SU-DHL-6 (cell line): Measurements from ENCODE around the gene ALKBH7.
A peak's percentile ranks its signal among the peaks of the same experiment; 100 is the strongest.
"Not testable (repeated sequence)": the region's sequence is repeated elsewhere in the genome, so short reads cannot be mapped to it uniquely, and the experiment has no call there.

ENCODE experiments used
- H2AFZ ChIP-seq: fragments of 200-600 bp; sonication (generic); 2 replicates; pipeline ENCODE4 v1.6.1; 2014; ENCODE audit warnings: low read depth, mild to moderate bottlenecking, moderate library complexity, mixed read lengths, antibody characterized with exemption, low read length; ENCODE audit not compliant: severe bottlenecking
- H3F3A ChIP-seq: fragments of 200-600 bp; shearing (Covaris generic); 2 replicates; pipeline ENCODE4 v1.6.0; 2016; ENCODE audit warnings: antibody characterized with exemption, mild to moderate bottlenecking; ENCODE audit not compliant: insufficient read depth
- H3K27ac ChIP-seq: fragments of 200-600 bp; sonication (generic); 2 replicates; pipeline ENCODE4 v1.5.1; 2016; ENCODE audit warnings: low read depth, mild to moderate bottlenecking, low read length, moderate library complexity, mixed read lengths
- H3K27me3 ChIP-seq: fragments of 200-600 bp; sonication (generic), shearing (Covaris generic); 2 replicates; pipeline ENCODE4 v1.6.0; 2014; ENCODE audit warnings: mild to moderate bottlenecking, low read length
- H3K36me3 ChIP-seq: fragments of 200-600 bp; sonication (generic); 2 replicates; pipeline ENCODE4 v1.6.1; 2014; ENCODE audit warnings: mild to moderate bottlenecking, low read length, mixed read lengths
- H3K4me2 ChIP-seq: fragments of 300-600, 200-600 bp; shearing (Covaris generic), sonication (generic); 2 replicates; pipeline ENCODE4 v1.6.0; 2014; ENCODE audit warnings: low read length, low read depth, mild to moderate bottlenecking; ENCODE audit not compliant: poor library complexity, severe bottlenecking
- H3K4me3 ChIP-seq: fragments of 200-600 bp; sonication (generic); 2 replicates; pipeline ENCODE4 v1.5.1; 2014; ENCODE audit warnings: antibody characterized with exemption, low read length, mild to moderate bottlenecking, mixed read lengths; ENCODE audit not compliant: insufficient read depth, poor library complexity, severe bottlenecking
- H3K79me2 ChIP-seq: fragments of 200-600 bp; sonication (generic); 2 replicates; pipeline ENCODE4 v1.6.1; 2014; ENCODE audit warnings: mild to moderate bottlenecking, low read length, moderate library complexity; ENCODE audit not compliant: insufficient read depth
- H3K9ac ChIP-seq: fragments of 200-600 bp; sonication (generic); 2 replicates; pipeline ENCODE4 v1.7.0; 2014; ENCODE audit warnings: mild to moderate bottlenecking, low read length
- H3K9me2 ChIP-seq: fragments of 200-600 bp; sonication (generic); replicated peaks from 2 replicates; pipeline ENCODE4 v1.6.1; 2014; ENCODE audit warnings: low read length; ENCODE audit not compliant: insufficient read depth
- H3K9me3 ChIP-seq: fragments of 200-600 bp; sonication (generic); 2 replicates; pipeline ENCODE4 v1.6.1; 2014; ENCODE audit warnings: low read length, mixed read lengths; ENCODE audit not compliant: insufficient read depth
- H4K20me1 ChIP-seq: fragments of 200-600 bp; sonication (generic); 2 replicates; pipeline ENCODE4 v1.6.1; 2014; ENCODE audit warnings: low read depth, mild to moderate bottlenecking, antibody characterized with exemption, low read length, moderate library complexity, mixed read lengths
- CTCF ChIP-seq: fragments of 200-600 bp; sonication (generic); IDR thresholded peaks from one replicate; pipeline ENCODE4 v1.5.1; 2017; ENCODE audit warnings: antibody characterized with exemption, mild to moderate bottlenecking, low read length, moderate library complexity; ENCODE audit not compliant: insufficient read depth, poor library complexity, severe bottlenecking
- EZH2phosphoT487 ChIP-seq: fragments of 200-600 bp; sonication (generic), shearing (Covaris generic); conservative IDR thresholded peaks from 2 replicates; pipeline ENCODE4 v1.6.1; 2018; ENCODE audit warnings: mild to moderate bottlenecking, antibody characterized with exemption, low read length, moderate library complexity, mixed read lengths

Gene ALKBH7

GRCh38 chr19:6340493-6341201 lies 31.9 kb upstream of the ALKBH7 start:
- Histone ChIP-seq H3K27me3 (no peaks in the 10 kb centered on the region), H3K9me2 (no peaks in the 10 kb centered on the region), H3K4me3 (no peak overlapping the region), H2AFZ (no peak overlapping the region), H3K9me3 (no peaks in the 10 kb centered on the region), H3K36me3 (no peaks in the 10 kb centered on the region), H3K79me2 (no peaks in the 10 kb centered on the region), H3K27ac (no peak overlapping the region), H4K20me1 (no peaks in the 10 kb centered on the region), H3F3A (no peaks in the 10 kb centered on the region), H3K9ac (no peak overlapping the region), H3K4me2 (no peak overlapping the region)
- no peak for TF ChIP-seq EZH2phosphoT487
- no peak for TF ChIP-seq CTCF

GRCh38 chr19:6343462-6343861 lies 29.1 kb upstream of the ALKBH7 start:
- Histone ChIP-seq H3K9ac (no peak overlapping the region), H3K9me2 (no peaks in the 10 kb centered on the region), H3K9me3 (no peaks in the 10 kb centered on the region), H2AFZ (peak overlapping the region; percentile 3), H3K4me3 (no peak overlapping the region), H4K20me1 (no peaks in the 10 kb centered on the region), H3K27ac (no peak overlapping the region), H3K27me3 (no peaks in the 10 kb centered on the region), H3K36me3 (no peaks in the 10 kb centered on the region), H3K4me2 (no peak overlapping the region), H3K79me2 (no peaks in the 10 kb centered on the region), H3F3A (no peaks in the 10 kb centered on the region)
- TF ChIP-seq CTCF (no peak), EZH2phosphoT487 (no peak)

- H3K4me2 ChIP-seq, H3F3A ChIP-seq, H4K20me1 ChIP-seq, H2AFZ ChIP-seq, H3K27ac ChIP-seq, H3K4me3 ChIP-seq, H3K36me3 ChIP-seq, H3K79me2 ChIP-seq, H3K9me3 ChIP-seq, H3K27me3 ChIP-seq, H3K9ac ChIP-seq, H3K9me2 ChIP-seq: not testable (repeated sequence)
Observed at GRCh38 chr19:6349271-6349670, 23.3 kb upstream of the ALKBH7 start.

- no peak overlapping the region for H3K9ac ChIP-seq
- H3F3A ChIP-seq = no peaks in the 10 kb centered on the region
- no peaks in the 10 kb centered on the region for H3K9me2 ChIP-seq
- H3K27ac ChIP-seq = no peak overlapping the region
- H3K9me3 ChIP-seq = no peaks in the 10 kb centered on the region
- H3K4me3 ChIP-seq = no peak overlapping the region
- no peak overlapping the region for H3K4me2 ChIP-seq
- no peaks in the 10 kb centered on the region for H3K36me3 ChIP-seq
- no peaks in the 10 kb centered on the region for H3K79me2 ChIP-seq
- no peaks in the 10 kb centered on the region for H3K27me3 ChIP-seq
- no peaks in the 10 kb centered on the region for H4K20me1 ChIP-seq
- no peak overlapping the region for H2AFZ ChIP-seq
- TF ChIP-seq EZH2phosphoT487 = no peak
- TF ChIP-seq CTCF = no peak
Observed at GRCh38 chr19:6350688-6351087, 21.9 kb upstream of the ALKBH7 start.
